ENCODE measurements around the gene TNFRSF18.

TNFRSF18 gene

DNA sequence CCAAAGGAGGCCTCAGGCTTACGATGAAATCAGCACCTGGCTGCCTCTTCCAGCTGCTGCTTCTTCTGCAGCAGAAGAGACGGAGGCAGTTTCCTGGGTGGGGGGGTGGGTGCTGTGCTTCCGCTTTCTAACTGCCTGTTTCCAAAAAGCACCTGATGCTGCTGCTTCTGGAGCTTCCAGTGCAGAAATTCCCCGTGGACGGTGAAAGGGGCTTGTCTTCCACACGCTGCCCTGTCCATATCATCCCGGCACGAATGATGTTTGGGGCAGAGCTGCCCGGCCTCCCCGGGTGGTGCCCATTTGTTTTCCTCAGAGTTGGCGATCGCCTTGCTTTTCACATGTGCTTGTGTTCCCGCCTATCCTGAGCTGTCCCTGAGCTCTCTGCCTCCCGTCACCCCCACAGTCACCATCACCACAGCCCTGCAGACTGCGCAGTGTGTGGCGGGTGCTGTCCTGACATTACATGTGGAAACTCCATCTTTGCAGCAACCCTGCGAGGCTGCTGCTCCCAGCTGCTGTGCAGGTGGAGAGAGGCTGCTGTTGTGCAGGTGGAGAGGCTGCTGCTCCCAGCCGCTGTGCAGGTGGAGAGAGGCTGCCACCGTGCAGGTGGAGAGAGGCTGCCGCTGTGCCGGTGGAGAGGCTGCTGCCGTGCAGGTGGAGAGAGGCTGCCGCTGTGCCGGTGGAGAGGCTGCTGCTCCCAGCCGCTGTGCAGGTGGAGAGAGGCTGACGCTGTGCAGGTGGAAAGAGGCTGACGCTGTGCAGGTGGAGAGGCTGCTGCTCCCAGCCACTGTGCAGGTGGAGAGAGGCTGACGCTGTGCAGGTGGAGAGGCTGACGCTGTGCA is 30.9 kb downstream of the TNFRSF18 start:
- no peak for DNase-seq

GRCh38 chr1:1173793-1174415 is 32.5 kb downstream of the TNFRSF18 start, which contains the start of gene TTLL10:
TSS of gene TTLL10 (plus strand) at chr1:1173880. CDS start at chr1:1179216, 5,336 bp downstream.
- peak; percentile 67 for DNase-seq

GRCh38 chr1:1173061-1173792 is 33.2 kb downstream of the TNFRSF18 start:
- no peak for DNase-seq

DNA sequence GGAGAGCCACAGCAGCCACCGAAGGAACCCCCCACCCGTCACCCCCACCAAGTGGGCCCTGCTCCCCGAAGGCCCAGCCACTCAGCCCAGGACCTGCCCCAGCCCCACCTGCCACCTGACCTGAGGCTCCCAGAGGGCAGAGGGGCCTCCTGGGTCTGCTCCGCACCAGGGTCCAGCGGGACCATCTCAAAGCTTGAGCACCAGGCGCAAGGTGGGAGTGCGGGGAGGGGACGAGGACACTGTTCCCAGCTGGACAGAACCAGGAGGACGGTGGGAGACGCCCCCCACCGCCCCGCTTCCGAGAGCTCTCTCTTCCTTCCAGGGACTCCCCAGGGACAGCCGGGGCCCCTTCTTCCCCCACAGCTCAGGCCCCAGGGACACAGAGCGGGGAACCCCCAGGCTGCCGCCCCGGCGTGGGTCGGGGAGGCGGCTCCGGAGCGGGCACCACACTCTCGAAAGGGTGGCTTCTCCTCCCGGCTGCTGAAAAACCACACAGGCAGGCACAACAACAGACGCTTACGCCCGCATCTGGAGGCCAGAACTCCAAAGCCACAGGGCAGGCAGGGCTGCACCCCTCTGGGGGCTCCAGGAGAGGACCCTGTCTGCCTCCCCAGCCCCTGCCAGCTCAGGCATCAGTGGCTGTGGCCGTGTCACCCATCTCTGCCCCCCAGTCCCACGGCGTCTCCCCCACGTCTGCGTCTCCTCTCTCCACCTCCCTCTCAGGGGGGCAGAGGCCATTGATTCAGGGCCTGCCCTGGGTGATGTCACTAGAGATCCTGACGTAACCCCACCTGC is 34.6 kb downstream of the TNFRSF18 start:
- peak; percentile 74 for DNase-seq

DNA sequence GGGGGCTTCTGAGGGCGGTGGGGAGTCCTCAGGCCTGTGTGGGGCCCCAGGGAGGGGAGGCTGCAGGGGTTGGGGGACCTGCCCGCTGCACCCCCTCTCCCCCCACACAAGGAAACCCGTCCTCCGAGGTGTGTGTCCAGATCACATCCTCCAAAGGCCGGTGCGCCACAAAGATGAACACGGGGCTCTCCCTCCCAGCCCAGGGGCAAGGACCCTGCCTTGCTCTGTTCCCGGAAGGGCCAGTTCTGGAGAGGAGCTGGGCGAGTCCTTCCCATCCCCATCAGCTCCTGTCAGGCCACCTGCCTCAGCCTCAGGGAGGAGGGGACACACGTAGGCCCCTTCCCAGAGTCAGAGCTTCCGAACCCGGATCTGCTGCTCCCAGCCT is 35.2 kb downstream of the TNFRSF18 start:
- no peak for DNase-seq

DNA sequence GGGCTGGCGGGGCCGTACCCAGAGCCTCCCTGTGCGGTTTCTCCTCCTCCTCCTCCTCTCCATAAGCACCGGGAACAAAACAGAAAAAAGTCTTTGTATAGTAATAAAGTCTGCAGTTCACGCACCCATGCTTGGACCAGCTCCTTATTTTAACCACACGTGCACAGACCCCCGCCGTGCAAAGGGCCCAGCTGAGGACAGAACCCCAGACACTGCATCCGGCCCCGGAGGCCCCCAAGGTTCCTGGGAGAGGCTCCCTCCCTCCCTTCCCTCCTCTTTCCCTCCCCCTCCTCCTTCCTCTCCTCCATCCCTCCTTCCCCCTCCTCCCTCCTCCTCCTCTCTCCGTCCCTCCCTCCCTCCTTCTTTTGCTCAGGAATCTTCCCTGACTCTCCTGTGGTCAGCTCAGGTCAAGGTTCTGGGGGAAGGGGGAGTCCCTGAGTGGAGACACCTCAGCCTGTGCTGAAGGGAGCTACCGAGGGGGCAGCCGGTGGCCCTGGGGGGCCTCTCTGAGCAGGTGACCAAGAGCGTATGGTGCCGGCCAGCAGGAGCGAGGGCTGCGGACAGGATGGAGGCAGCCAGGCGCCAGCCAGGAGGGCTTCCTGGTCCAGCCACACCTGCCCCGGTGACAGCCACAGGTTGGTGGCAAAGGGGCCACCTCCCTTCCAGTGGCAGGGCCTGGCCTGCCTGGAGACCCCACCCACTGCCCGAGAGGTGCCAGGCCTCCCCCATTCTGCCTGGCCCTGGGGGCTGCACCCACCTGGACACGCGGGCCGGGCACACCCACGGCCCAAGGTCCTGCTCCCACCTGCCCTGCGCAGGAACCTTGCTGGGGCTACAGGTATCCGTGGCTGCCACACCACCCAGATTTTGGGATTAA is 35.9 kb downstream of the TNFRSF18 start:
- no peak for DNase-seq

- no peak for DNase-seq
Measured at GRCh38 chr1:1169429-1170214, 36.8 kb downstream of the TNFRSF18 start.

DNA sequence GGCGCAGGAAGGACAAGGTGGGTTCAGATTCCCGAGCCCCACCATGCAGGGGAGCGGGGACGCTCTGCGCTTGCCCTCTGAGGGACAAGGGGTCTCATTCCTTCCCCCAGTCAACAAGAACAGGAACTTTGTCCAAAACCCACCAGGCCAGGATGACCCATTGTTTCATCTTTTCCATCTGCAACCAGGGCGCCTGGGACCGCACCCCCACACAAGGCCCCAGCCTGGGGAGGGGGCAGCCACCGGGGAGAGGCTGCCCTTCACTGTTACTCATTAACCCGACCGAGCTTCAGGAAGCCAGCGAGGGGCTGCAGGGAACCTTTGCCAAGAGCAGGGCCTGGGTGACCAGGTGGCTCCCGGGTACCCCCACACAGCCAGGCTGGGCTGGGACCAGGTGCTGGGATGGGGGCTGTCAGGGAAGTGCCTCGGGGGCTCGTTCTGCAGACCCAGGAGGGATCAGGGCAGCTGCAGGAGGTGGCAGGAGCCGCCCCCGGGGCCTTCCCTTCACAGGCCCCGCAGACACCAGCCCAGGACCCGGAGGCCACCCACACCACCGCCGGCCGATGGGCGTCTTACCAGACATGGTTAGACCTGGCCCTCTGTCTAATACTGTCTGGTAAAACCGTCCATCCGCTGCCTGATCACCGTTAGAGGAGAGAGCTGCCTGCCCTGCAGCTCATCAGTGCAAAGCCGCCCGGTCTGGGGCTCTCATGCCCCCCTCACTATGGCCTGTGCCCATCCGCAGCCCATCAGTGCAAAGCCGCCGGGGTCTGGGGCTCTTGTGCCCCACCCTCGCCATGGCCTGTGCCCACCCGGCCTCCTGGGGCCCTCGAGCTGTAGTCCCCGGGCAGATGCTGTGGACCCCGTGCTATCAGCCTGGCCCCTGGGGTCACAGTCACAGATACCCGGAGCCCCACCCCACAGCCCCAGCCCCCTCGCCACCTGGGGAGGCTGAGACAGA is 37.7 kb downstream of the TNFRSF18 start:
- DNase-seq: no peak

GRCh38 chr1:1167841-1168450 is 38.4 kb downstream of the TNFRSF18 start:
- no peak for DNase-seq

DNA sequence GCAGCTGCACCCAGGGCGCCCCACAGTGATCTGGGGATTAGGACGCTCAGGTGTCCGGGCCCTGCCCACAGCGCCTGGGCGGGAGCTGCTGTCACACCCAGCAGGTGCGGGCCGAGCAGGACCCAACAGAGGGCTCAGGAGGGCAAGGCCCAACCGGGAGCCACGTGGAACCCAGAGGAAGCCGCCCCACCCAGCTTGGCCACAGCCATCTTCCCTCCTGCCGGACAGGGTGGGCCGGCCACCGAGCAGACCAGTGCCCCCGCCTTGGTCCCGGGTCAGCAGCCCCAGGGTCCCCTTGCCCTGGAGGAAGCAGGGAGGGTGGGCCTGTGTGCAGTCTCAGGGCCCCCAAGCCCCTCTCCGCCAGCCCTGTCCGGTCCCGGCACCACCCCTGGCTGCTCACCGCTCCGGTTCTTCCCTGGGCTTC is 39.0 kb downstream of the TNFRSF18 start:
- no peak for DNase-seq

DNA sequence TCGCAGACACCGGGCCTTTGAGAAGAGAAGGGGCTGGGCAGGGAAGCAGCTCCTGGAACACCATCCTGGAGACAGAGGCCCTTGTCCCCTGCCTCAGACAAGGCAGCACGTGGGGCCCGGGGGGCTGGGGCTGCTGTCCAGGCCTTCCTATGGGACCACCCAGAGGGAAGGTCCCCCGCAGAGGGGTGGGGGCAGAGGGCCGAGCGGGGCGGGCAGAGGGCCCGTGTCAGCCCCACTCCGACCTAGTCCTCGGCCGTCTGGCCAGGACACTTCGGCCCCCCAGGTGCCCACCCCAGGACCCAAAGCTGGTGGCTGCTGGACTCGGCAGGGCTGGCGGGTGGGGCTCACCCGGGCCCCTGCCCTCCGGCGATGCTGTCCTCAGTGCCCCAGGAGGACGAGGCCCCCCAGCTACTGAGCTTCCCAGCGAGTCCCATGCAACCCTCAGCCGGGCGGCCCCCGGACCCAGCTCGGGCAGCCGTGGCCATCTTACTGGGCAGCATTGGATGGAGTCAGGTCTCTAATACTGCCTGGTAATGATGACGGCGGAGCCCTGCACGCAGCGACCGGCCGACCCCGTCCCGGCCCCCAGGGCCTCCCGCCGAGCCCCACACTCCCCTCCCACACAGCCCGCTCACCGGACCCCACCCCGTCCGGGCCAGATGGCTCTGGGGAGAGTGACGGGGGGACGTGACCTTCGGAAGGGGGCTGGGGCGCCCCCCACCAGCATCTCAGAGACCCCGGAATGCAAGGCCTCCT is 39.6 kb downstream of the TNFRSF18 start:
- DNase-seq: no peak

GRCh38 chr1:1165900-1166421 is 40.4 kb downstream of the TNFRSF18 start:
- no peak for DNase-seq

DNA sequence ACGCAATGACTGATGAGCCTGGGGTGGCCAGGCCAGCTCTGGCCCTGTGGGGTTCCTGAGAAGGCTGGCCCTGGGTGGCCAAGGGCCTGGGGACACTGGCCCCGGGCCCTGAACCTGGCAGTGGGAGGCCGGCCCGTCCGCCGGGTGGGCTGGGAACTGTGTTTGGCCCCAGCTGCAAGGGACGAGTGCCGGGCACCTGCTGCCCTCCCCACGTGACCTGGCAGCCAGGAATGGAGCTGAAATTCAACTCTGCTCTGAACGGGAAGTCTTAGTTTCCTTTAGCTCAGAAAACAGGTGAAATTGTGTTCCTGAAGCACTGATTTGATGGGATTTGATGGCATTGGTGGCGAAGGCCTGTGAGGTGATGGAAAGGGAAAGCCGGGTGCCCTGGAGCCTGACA is 40.9 kb downstream of the TNFRSF18 start:
- DNase-seq: no peak

DNA sequence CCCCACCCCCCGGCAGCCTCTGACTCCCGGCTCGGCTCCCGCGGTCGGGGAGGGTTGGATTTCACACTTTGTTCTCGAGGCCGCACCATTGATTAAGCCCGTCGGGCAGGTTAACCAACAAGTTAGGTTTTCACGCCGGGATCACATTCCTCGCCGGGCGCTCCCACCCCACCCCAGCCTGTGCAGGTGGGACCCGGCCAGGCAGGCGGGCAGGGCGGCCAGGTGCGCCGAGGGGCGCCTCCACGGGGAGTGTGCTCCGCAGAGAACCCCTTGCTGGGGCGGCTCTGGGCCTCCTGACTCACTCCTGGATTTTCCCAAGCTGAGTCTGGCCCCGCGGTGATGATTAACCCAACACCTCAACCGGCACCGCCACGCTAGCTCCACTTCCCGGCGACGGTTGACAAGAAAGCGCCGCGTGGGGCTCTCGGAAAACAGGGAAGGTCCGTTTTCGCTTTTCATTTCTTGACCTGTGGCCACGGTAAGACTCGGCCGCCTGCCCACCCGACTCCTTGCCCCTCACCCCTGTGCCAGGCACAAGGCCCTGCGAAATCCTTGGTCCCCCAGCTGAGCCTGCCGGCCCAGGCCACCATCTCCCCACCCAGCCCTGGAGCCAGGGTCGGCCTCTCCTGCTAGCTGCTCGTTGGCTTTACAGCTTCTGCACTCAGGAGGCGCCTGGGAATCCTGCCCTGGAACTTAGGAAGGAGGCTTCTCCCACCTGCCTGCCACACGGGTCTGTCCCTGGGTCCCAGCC is 41.5 kb downstream of the TNFRSF18 start:
- DNase-seq: no peak

DNA sequence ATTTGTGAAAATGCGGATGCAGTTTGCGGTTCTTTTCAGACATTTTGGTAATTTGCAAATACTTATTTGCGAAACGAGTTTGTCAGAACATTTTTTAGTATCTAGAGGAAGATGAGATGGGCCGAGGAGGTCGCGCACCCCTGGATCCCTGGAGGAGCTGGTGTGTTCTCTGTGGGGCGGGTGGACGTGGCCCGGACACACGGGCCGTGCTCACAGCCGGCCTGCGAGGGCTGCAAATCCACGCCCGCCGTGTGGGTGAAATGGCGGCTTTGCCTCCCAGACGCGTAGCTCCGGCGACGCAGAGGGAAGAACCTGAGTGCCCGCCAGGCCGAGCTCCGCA is 42.1 kb downstream of the TNFRSF18 start:
- DNase-seq: no peak

- DNase-seq: no peak
Measured at GRCh38 chr1:1163538-1164070, 42.8 kb downstream of the TNFRSF18 start.
